GM10266 (cell line): ENCODE measurements around the gene PRR7.
A peak's percentile ranks its signal among the peaks of the same experiment; 100 is the strongest.

Experiments
- DNase-seq: peaks from one replicate; pipeline ENCODE4 v3.0.0; 2012; ENCODE audit errors: extremely low spot score
- TF ChIP-seq, protein P1 (sequence below): IDR thresholded peaks from 2 replicates; pipeline ENCODE4 v1.5.1; 2012; ENCODE audit warnings: mild to moderate bottlenecking, low read depth; ENCODE audit not compliant: control insufficient read depth, insufficient read depth; ENCODE audit errors: missing control alignments

Gene PRR7

DNA sequence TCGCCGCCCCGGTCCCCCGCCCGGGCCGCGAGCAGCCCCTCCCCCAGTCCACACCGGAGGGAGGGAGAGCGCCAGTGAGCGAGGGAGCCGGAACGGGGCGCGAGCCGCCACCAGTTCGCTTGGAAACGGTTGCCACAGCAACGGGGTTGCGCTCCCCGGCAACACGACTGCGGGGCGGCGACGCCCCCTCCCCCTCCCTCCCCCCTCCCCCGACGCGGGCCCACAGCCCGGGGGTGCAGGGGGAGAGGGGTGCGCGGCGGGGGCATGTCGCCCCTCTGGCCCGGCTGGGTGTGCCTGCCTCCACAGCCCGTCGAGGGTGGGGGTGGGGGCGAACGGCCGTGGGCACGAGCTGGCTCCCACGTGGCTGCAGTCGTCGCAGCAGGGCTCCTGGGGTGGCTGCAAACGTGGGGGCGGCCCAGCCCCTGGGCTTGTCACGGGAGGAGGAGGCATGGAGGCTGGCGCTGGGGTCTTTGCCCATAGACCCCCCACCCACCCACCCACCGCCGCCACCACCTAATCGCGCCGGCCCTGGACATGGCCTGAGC lies 524 bp downstream of the PRR7 start:
- DNase-seq = peak; percentile 90
- TF ChIP-seq, protein P1, sequence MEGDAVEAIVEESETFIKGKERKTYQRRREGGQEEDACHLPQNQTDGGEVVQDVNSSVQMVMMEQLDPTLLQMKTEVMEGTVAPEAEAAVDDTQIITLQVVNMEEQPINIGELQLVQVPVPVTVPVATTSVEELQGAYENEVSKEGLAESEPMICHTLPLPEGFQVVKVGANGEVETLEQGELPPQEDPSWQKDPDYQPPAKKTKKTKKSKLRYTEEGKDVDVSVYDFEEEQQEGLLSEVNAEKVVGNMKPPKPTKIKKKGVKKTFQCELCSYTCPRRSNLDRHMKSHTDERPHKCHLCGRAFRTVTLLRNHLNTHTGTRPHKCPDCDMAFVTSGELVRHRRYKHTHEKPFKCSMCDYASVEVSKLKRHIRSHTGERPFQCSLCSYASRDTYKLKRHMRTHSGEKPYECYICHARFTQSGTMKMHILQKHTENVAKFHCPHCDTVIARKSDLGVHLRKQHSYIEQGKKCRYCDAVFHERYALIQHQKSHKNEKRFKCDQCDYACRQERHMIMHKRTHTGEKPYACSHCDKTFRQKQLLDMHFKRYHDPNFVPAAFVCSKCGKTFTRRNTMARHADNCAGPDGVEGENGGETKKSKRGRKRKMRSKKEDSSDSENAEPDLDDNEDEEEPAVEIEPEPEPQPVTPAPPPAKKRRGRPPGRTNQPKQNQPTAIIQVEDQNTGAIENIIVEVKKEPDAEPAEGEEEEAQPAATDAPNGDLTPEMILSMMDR = no peak

DNA sequence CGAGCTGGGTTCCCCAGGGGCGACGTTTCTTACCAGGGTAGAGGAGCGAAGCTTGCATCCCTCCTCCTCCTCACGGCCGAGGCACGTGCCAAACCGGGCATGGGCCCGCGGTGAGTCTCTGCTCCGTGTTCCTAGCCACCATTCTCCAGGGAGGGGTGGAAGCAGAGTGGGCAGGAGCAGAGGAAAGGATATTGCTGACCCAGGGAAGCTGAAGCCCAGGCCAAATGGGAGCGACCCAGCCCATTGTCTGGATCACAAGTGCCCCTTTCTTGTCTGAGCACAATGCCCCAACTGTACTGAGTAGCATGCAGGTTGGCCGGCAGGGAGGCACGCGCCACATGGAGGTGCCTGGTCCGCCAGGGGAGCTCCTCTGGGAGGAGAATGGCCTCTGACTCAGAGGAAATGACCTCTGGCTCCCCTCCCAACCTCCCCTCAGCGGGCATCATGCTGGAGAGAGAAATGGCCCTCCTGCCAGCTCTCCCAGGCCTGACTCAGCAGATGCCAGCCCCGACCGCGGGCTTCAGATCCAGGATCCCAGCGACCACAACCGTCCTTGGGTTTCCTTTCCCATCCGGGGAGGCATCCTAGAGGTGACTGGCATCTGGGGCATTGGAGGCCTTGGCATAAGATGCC lies 1.1 kb downstream of the PRR7 start:
- DNase-seq = no peak

DNA sequence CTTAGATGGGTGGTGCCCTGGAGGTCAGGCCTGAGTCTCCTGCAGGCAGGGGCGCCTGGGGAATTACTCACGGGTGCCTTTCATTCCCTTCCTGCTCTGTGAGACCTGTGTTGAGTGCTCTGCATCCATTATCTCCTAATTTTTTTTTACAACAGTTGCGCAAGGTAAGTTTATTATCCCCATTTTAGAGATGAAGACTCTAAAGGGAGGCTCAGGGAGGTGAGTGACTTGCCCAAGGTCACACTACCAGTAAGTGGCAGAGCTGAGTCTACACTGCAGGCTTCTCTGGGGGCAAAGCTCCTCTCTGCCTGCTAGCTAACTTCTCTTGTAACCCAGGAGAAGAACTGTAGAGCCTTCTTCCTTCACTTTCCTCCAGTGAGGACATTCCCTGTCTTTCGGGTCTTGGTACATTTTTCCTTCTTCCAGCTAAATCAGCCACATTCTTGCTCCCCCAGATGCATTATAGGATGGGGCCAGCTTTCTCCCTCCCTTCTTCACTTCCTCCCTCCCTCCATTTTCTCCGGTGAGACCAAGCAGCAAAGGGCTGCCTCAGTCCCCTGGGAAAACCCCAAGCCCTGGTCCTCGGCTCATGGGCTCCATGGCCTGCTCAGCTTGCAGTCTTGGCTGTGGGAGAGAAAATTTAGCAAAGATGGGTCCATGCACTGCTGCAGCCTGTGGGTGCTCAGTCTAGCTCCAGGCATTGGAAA lies 1.8 kb downstream of the PRR7 start:
- DNase-seq = no peak
- TF ChIP-seq, protein P1 = no peak

More for the DNA sequence above, 1.1 kb downstream of the PRR7 start:
- TF ChIP-seq, protein P1 = no peak

DNA sequence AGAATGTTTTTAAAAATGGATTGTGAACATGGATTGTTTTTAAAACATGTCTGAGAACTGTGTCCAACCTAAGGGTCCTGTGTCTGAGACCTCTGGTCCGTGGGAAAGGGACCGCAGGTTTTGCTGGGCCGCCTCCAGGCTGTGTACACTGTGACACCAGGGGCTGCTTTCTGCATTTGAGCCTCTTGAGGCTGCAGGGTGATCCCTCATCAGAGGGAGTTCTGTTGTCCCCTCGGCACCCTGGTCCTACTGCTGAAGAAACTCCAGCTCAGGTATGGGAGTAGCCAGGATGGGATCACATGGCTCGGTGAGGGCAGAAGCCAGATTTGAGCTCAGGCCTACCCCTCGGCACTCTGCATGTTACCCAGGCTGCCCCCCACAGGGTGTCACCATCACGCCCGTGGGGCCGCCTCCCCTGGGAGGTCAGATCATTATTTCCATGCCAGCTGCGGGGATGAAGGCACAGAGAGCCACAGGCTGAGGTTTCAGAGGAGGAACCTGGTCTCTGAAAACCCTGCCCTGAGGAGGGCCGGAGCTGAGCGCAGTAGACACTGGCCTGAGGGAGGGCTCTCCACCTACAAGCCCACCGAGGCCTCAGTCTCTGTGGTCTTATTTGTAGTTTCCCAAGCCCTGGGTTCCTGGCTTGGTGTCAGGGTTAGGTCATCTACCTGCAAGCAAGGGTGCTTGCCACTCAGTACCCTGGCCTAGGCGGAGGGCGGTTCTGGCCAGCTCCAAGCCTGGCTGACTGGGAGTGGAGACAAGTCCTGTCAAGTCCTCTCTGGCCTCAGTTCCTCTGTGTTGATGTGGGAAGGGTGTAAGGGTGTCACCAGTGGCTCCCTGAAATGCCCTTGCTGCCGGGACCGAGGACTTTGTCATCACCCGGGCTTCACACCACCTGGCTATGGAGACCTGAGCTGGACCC lies 2.8 kb downstream of the PRR7 start:
- TF ChIP-seq, protein P1 = no peak
- DNase-seq = no peak

DNA sequence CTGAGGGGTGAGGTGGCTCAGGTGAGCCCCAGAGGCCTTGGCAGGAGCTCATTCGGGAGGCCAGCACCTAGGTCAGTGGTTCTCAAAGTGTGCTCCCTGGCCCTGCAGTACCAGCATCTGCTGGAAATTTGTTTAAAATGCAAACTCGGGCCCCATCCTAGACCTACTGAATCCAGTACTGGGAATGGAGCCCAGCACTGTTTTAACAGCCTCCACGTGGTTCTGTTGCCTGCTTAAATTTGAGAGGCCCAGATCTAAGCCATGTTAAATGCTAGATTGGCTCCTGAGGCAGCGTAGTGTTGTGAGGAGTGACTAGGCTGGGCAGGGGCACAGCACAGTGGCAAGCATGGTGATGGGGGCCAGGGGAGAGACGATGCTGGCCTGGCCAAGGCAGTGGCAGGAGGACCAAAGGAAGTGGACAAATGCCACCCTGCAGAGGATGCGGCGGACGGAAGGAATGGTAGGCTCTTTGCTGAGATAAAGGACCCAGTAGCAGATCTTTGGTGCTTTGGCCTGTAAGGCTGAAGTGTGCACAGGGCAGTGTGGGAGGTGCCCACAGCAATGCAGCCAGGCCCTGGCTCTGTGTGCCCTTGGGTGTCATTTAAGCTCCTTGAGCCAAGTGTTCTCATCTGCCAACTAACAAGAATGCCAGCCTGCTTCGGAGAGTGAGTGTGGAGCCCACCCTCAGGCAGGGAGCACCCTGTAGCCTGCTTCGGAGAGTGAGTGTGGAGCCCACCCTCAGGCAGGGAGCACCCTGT lies 4.2 kb downstream of the PRR7 start:
- TF ChIP-seq, protein P1 = no peak
- no peak for DNase-seq

DNA sequence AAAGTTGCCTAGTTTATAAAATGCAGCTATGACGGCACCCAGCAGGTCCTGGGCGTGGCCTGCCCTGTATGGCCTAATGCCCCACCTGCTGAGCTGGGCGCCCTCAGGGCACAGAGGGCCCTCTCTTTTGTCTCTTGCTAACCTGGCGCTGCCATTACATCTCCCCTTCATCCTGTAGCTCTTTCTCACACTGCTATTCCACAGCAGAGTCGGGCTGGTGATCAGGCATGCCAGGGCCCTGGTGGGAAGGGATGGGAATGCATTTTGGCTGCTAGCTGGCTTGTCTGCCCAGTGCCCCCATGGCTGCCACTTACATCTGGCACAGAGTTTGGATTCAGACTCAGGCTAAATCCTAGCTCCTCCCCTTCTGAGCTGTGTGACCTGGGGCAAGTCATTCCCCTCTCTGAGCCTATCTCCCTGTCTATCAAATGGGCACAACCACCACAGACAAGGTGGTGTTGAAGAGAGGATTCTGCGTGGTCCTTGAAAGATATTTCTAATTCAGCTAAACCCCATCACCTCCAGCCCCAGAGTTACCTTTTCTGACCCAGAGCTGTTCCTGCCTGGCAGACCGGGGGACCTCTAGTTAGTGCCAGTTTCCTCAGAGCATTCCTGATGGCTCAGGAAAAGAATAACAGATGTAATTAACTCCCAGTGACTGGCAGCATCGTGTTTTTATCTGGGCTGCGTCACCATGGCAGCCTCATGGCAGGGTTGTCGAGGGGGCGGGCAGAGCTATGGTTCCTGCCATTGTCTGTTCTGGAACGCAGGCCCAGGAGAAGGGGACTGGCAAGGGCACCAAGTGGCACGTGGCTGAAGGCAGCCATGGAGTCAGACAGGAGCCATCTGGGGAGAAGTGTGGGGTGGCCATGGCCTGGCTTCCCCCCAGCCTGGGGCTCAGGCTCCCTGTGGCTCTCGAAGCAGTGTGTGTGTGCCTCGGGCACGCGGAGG lies 6.3 kb downstream of the PRR7 start:
- DNase-seq = no peak
- TF ChIP-seq, protein P1 = no peak
